ENCODE measurements around the gene ADAD2. TPM values are rescaled to one million over a fixed set of nuclear protein-coding genes. Genes with fewer than 3 reads are reported as not detected.
"Not testable (repeated sequence)": the region's sequence is repeated elsewhere in the genome, so short reads cannot be mapped to it uniquely, and the experiment has no call there.

The ADAD2 gene
- total RNA-seq, 1 donor from 2014 or later, result not detected

GRCh38 chr16:84197466-84198128, 6.6 kb downstream of the ADAD2 start:
- peaks cover 3% of the 10 kb centered on the region for H3K36me3 Mint-ChIP-seq (ENCODE audit: unreplicated experiment)
- no peak overlapping the region for H3K4me3 Mint-ChIP-seq (ENCODE audit: unreplicated experiment)
- peaks cover 28% of the 10 kb centered on the region for H3K4me1 Mint-ChIP-seq (ENCODE audit: low read depth, unreplicated experiment)
- H3K27me3 Mint-ChIP-seq (ENCODE audit: unreplicated experiment), result peaks cover 17% of the 10 kb centered on the region
- peak overlapping the region; percentile 87 for H3K27ac Mint-ChIP-seq (ENCODE audit: unreplicated experiment)
- H3K9me3 Mint-ChIP-seq (ENCODE audit: unreplicated experiment), result peaks cover 13% of the 10 kb centered on the region
- TF ChIP-seq, protein P1, sequence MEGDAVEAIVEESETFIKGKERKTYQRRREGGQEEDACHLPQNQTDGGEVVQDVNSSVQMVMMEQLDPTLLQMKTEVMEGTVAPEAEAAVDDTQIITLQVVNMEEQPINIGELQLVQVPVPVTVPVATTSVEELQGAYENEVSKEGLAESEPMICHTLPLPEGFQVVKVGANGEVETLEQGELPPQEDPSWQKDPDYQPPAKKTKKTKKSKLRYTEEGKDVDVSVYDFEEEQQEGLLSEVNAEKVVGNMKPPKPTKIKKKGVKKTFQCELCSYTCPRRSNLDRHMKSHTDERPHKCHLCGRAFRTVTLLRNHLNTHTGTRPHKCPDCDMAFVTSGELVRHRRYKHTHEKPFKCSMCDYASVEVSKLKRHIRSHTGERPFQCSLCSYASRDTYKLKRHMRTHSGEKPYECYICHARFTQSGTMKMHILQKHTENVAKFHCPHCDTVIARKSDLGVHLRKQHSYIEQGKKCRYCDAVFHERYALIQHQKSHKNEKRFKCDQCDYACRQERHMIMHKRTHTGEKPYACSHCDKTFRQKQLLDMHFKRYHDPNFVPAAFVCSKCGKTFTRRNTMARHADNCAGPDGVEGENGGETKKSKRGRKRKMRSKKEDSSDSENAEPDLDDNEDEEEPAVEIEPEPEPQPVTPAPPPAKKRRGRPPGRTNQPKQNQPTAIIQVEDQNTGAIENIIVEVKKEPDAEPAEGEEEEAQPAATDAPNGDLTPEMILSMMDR (IDR thresholded peaks at IDR 0.05; ENCODE audit: partially characterized antibody, unreplicated experiment), result no peak
- no peak for DNase-seq

DNA sequence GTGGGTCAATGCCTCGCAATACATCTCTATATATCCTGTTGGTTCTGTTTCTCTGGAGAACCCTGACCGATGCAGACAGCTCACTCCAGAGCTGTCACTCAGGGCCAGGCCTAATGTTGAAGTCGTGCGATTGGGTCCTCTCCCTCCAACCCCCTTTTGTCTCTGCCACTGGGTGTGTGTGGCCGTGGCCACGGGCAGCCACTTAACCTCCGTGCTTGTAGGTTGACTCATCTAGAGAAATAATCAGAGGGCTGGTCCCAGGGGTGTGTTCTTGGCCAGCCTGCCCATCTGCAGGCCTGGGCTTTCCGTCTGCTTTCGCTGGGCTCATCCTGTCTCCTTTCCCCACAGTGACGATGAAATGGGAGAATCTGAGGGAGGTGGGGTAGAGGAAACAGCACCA, 7.4 kb downstream of the ADAD2 start:
- Mint-ChIP-seq H3K27ac (ENCODE audit: unreplicated experiment) (peak overlapping the region; percentile 87), H3K4me1 (ENCODE audit: low read depth, unreplicated experiment) (peaks cover 28% of the 10 kb centered on the region), H3K9me3 (ENCODE audit: unreplicated experiment) (peaks cover 13% of the 10 kb centered on the region), H3K36me3 (ENCODE audit: unreplicated experiment) (peaks cover 4% of the 10 kb centered on the region), H3K27me3 (ENCODE audit: unreplicated experiment) (peaks cover 17% of the 10 kb centered on the region), H3K4me3 (ENCODE audit: unreplicated experiment) (peak overlapping the region; percentile 39)
- TF ChIP-seq, protein P1 (IDR thresholded peaks at IDR 0.05; ENCODE audit: partially characterized antibody, unreplicated experiment), result no peak
- DNase-seq, result peak; percentile 70

- H3K36me3 Mint-ChIP-seq (ENCODE audit: unreplicated experiment), result peaks cover 4% of the 10 kb centered on the region
Observed at GRCh38 chr16:84199097-84199496, 8.1 kb downstream of the ADAD2 start.

GRCh38 chr16:84199861-84200260, 8.9 kb downstream of the ADAD2 start:
- DNase-seq, result no peak
- Mint-ChIP-seq H3K4me3 (ENCODE audit: unreplicated experiment) (peak overlapping the region; percentile 38), H3K4me1 (ENCODE audit: low read depth, unreplicated experiment) (peaks cover 15% of the 10 kb centered on the region), H3K27ac (ENCODE audit: unreplicated experiment) (no peak overlapping the region), H3K9me3 (ENCODE audit: unreplicated experiment) (peaks cover 5% of the 10 kb centered on the region), H3K27me3 (ENCODE audit: unreplicated experiment) (peaks cover 7% of the 10 kb centered on the region), H3K36me3 (ENCODE audit: unreplicated experiment) (peaks cover 4% of the 10 kb centered on the region)
- TF ChIP-seq, protein P1 (IDR thresholded peaks at IDR 0.05; ENCODE audit: partially characterized antibody, unreplicated experiment), result no peak

More at GRCh38 chr16:84199097-84199496, 8.1 kb downstream of the ADAD2 start:
- peaks cover 22% of the 10 kb centered on the region for H3K4me1 Mint-ChIP-seq (ENCODE audit: low read depth, unreplicated experiment)
- H3K27ac Mint-ChIP-seq (ENCODE audit: unreplicated experiment), result peak overlapping the region; percentile 87
- no peak overlapping the region for H3K4me3 Mint-ChIP-seq (ENCODE audit: unreplicated experiment)
- no peak for DNase-seq
- H3K9me3 Mint-ChIP-seq (ENCODE audit: unreplicated experiment), result peaks cover 9% of the 10 kb centered on the region
- TF ChIP-seq, protein P1 (IDR thresholded peaks at IDR 0.05; ENCODE audit: partially characterized antibody, unreplicated experiment), result no peak
- H3K27me3 Mint-ChIP-seq (ENCODE audit: unreplicated experiment), result peaks cover 11% of the 10 kb centered on the region

DNA sequence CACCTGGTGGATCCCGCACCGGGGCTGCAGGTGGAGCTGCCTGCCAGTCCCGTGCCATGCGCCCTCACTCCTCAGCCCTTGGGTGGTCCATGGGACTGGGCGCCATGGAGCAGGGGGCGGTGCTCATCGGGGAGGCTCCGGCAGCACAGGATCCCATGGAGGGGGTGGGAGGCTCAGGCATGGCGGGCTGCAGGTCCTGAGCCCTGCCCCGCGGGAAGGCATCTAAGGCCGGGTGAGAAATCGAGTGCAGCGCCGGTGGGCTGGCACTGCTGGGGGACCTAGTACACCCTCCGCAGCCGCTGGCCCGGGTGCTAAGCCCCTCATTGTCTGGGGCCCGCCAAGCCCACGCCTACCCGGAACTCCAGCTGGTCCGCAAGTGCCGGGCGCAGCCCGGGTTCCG, 13.6 kb downstream of the ADAD2 start:
- H3K27ac Mint-ChIP-seq (ENCODE audit: unreplicated experiment); H3K27me3 Mint-ChIP-seq (ENCODE audit: unreplicated experiment); H3K4me3 Mint-ChIP-seq (ENCODE audit: unreplicated experiment); H3K36me3 Mint-ChIP-seq (ENCODE audit: unreplicated experiment); H3K9me3 Mint-ChIP-seq (ENCODE audit: unreplicated experiment); DNase-seq: not testable (repeated sequence)
- H3K4me1 Mint-ChIP-seq (ENCODE audit: low read depth, unreplicated experiment), result peaks cover 11% of the 10 kb centered on the region

DNA sequence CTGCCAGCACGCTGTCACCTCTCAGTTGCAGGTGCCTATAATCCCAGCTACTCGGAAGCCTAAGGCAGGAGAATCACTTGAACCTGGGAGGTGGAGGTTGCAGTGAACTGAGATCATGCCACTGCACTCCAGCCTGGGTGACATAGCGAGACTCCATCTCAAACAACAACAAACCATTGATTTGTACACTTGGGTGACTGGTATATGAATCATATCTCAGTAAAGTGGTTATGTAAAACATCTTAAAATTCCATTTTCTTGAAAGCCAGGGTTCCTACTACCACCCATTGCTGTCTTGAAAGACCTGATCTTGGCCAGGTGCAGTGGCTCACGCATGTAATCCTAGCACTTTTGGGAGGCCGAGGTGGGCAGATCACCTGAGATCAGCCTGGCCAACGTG, 14.2 kb downstream of the ADAD2 start:
- not testable (repeated sequence) for H3K27me3 Mint-ChIP-seq (ENCODE audit: unreplicated experiment); DNase-seq; H3K36me3 Mint-ChIP-seq (ENCODE audit: unreplicated experiment); H3K4me1 Mint-ChIP-seq (ENCODE audit: low read depth, unreplicated experiment); H3K4me3 Mint-ChIP-seq (ENCODE audit: unreplicated experiment); H3K27ac Mint-ChIP-seq (ENCODE audit: unreplicated experiment); H3K9me3 Mint-ChIP-seq (ENCODE audit: unreplicated experiment)

All from glutamatergic neuron (in vitro differentiated cells).